Measurements from ENCODE around the gene CLCN6.

Gene CLCN6

DNA sequence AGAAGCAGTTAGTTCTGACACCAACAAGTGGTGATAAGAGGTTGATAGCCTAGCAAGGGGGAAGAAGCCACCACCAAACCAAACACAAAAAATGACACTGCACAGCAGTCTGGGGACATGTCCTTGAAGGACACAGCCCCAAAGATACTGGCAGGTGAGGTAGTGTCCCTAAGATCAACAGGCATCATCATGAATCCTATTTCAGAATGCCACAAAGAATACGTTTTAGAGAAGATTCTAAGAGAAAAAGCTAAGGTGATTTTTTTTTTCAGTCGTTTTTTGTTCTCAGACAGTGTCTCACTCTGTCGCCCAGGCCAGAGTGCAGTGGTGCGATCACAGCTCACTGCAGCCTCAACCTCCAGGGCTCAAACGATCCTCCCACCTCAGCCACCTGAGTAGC, 19.8 kb upstream of the CLCN6 start:
- H3K27me3 ChIP-seq, result peaks cover 17% of the 10 kb centered on the region
- H3K4me3 ChIP-seq (ENCODE audit: low read depth in 1 of 2, low read length in 1 of 2), result no peak overlapping the region
- TF ChIP-seq, protein P1, sequence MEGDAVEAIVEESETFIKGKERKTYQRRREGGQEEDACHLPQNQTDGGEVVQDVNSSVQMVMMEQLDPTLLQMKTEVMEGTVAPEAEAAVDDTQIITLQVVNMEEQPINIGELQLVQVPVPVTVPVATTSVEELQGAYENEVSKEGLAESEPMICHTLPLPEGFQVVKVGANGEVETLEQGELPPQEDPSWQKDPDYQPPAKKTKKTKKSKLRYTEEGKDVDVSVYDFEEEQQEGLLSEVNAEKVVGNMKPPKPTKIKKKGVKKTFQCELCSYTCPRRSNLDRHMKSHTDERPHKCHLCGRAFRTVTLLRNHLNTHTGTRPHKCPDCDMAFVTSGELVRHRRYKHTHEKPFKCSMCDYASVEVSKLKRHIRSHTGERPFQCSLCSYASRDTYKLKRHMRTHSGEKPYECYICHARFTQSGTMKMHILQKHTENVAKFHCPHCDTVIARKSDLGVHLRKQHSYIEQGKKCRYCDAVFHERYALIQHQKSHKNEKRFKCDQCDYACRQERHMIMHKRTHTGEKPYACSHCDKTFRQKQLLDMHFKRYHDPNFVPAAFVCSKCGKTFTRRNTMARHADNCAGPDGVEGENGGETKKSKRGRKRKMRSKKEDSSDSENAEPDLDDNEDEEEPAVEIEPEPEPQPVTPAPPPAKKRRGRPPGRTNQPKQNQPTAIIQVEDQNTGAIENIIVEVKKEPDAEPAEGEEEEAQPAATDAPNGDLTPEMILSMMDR (IDR thresholded peaks at IDR 0.05), result no peak
- H3K27ac ChIP-seq, result no peak overlapping the region
- peaks cover 23% of the 10 kb centered on the region for H3K36me3 ChIP-seq
- H3K9me3 ChIP-seq, result no peaks in the 10 kb centered on the region
- H3K4me1 ChIP-seq (ENCODE audit: control insufficient read depth in 1 of 2, insufficient read depth in 1 of 2, low read depth in 1 of 2, low read length in 1 of 2), result no peaks in the 10 kb centered on the region

DNA sequence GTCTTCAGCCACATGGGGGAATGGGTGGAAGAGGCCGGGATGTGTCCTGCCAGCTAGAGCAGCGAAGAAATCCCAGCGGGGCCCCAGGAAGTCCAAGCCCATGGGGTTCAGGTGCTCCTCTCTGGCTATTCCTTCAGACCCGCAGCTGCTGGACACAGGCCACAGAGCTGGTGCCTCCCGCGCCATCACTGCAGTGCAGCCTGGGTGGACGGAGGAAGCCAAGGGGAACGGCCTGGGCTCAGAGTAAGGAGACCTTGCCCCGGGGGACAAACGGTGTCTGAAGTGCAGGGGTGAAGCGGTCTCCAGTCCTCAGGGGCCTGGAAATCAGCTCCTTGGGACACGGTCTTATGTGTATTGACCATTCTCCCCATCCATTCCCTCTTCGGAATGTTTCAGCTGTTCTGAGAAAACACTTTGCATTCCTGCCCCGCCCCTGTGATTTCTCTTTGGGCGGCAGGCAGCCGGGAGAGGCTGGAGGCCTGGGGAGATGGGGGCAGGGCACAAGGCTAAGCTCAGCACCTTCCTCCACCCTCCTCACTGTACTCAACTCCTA, 18.7 kb upstream of the CLCN6 start:
- H3K4me1 ChIP-seq (ENCODE audit: control insufficient read depth in 1 of 2, insufficient read depth in 1 of 2, low read depth in 1 of 2, low read length in 1 of 2), result no peaks in the 10 kb centered on the region
- peaks cover 17% of the 10 kb centered on the region for H3K27me3 ChIP-seq
- H3K9me3 ChIP-seq, result no peaks in the 10 kb centered on the region
- H3K27ac ChIP-seq, result no peak overlapping the region
- H3K36me3 ChIP-seq, result peaks cover 35% of the 10 kb centered on the region
- TF ChIP-seq, protein P1 (IDR thresholded peaks at IDR 0.05), result no peak
- no peak overlapping the region for H3K4me3 ChIP-seq (ENCODE audit: low read depth in 1 of 2, low read length in 1 of 2)

DNA sequence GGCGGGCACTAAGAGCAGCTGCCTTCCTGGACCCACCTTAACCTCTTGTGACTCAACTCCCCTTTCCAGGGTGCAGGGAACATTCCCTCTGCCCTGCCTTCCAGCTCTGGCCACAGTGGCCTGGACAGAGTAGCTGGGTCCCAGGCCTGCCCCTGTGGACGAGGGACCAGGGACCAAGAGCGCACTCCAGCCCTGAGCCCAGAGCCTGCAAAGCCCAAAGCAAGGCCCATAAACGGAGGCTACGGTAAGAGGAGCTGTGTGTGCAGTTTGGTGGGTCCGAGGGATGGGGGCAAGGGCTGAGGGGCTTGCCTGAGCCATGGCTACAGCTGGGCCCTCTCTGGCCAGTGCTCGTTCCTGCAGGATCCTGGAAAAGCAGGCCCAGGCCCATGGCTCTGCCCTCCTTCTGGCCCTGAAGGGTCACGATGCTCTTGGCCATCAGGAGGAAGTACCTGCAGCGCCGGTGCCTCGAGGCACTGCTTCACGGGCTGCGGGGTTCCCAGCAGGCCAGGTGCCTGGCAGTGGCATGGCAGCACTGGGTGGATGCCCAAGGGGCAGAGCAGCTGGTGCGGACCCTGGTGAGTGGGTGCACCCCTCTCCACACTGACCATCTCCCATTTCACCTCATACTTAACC, 18.1 kb upstream of the CLCN6 start:
- Histone ChIP-seq H3K9me3 (no peaks in the 10 kb centered on the region), H3K4me1 (ENCODE audit: control insufficient read depth in 1 of 2, insufficient read depth in 1 of 2, low read depth in 1 of 2, low read length in 1 of 2) (no peaks in the 10 kb centered on the region), H3K27me3 (peaks cover 17% of the 10 kb centered on the region), H3K27ac (no peak overlapping the region), H3K4me3 (ENCODE audit: low read depth in 1 of 2, low read length in 1 of 2) (no peak overlapping the region), H3K36me3 (peaks cover 41% of the 10 kb centered on the region)
- TF ChIP-seq, protein P1 (IDR thresholded peaks at IDR 0.05), result no peak

DNA sequence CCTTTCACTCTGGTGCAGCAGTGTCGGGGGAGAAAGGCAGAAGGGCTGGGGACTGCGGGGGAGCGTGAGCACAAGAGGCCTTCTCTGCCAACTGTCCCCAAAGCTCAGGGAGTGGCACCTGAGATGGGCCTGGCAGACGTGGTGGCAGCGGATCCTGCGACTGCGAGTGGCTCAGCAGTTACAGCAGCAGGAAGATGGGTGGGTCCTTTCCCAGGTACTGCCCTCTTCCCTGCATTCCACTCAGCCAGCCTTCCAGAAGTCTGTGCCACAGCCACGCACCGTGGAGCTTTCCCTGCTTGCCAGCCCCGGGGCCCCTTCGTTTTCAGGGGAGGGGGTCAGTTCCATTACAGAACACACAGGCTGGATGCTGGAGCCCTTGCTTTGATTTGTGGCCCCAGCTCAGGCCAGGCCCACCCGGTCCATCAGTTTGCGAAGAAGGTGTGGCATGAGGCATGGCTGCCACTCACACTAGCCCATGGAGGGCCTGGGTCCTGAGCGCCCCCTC, 17.4 kb upstream of the CLCN6 start:
- TF ChIP-seq, protein P1 (IDR thresholded peaks at IDR 0.05), result no peak
- peaks cover 46% of the 10 kb centered on the region for H3K36me3 ChIP-seq
- H3K27ac ChIP-seq, result no peak overlapping the region
- no peaks in the 10 kb centered on the region for H3K4me1 ChIP-seq (ENCODE audit: control insufficient read depth in 1 of 2, insufficient read depth in 1 of 2, low read depth in 1 of 2, low read length in 1 of 2)
- H3K27me3 ChIP-seq, result peaks cover 17% of the 10 kb centered on the region
- no peak overlapping the region for H3K4me3 ChIP-seq (ENCODE audit: low read depth in 1 of 2, low read length in 1 of 2)
- no peaks in the 10 kb centered on the region for H3K9me3 ChIP-seq

DNA sequence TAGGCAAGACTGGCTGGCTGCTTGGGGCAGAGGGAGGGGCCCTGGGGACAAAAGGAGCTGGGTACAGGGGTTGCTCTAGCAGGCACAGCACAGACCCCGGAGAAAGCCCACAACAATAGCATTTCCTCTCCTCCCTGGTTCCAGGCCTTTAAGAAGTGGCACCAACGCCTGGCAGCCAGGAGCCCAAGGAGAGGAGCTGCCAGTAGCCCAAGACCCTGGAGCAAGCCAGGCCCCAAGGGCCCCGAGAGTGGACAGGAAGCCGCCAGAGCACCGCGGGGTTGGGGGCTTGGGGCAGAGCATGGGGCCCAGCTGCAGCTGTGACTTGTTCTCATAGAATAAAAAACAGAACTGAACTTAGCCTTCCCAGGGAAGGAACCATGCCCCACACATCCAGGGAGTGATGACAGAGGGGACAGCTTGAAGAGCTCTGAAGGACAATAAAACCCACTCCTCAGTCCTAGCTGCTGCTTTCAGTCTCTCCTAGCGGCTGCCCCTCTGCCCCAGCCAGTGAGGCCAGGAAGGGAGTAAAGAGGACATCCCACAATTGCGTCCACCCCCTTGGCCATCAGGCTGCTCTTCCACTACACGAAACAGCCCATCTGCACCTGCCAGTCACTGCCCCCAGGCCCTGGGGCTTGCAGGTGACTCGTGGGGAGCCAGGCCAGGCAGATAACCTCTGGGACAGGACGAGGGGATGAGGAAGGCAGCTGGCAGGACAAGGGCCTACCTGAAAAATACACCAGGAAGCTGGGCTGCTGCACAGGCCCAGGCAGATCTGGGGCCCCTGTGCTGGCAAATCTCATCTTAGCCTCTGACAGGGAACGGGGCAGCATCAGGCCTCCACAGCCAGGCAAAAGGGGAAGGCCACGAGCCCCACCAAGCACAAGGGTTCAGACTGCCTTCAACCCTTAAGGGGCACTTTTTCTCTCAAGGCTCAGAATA, 16.6 kb upstream of the CLCN6 start:
- TF ChIP-seq, protein P1 (IDR thresholded peaks at IDR 0.05), result no peak

More for the DNA sequence above, 16.6 kb upstream of the CLCN6 start:
- Histone ChIP-seq H3K4me1 (ENCODE audit: control insufficient read depth in 1 of 2, insufficient read depth in 1 of 2, low read depth in 1 of 2, low read length in 1 of 2) (no peaks in the 10 kb centered on the region), H3K27me3 (peaks cover 15% of the 10 kb centered on the region), H3K4me3 (ENCODE audit: low read depth in 1 of 2, low read length in 1 of 2) (no peak overlapping the region), H3K27ac (no peak overlapping the region), H3K9me3 (no peaks in the 10 kb centered on the region), H3K36me3 (peaks cover 54% of the 10 kb centered on the region)
